HG03280 (cell line): ENCODE measurements around the gene AHNAK2.

ENCODE experiments used
- ATAC-seq: cut with Tn5 transposase; IDR thresholded peaks from one replicate; pipeline ENCODE4 v1.9.1; 2021; ENCODE audit warnings: mild to moderate bottlenecking, moderate library complexity; ENCODE audit not compliant: unreplicated experiment

Gene AHNAK2

DNA sequence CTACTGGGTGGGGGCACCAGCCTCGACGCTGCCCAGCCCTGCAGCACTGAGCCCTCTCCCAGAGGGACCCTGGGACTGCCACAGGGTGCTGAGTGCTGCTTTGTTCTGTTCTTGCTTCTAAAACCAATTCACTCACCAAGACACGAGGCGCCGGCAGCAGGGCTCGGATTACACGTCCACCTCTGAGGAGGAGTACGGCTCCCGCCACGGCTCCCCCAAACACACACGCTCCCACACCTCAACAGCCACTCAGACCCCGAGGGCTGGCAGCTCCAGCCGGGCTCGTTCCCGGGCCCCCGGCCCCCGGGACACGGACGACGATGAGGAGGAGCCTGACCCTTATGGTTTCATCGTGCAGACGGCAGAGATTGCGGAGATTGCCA, 88.8 kb downstream of the AHNAK2 start:
- ATAC-seq = no peak

GRCh38 chr14:104888489-104889374, 89.4 kb downstream of the AHNAK2 start:
- ATAC-seq = no peak

GRCh38 chr14:104887623-104888488, 90.3 kb downstream of the AHNAK2 start:
- no peak for ATAC-seq
